ENCODE results near the gene PPT1. TPM values are rescaled to one million over a fixed set of nuclear protein-coding genes. Genes with fewer than 3 reads are reported as not detected.
A peak's percentile ranks its signal among the peaks of the same experiment; 100 is the strongest.

PPT1 gene
- total and polyA plus RNA-seq, 2 of the 13 experiments (the other 11 are each of a cell fraction or from before 2014, with no cell fraction given), result 129 TPM

DNA sequence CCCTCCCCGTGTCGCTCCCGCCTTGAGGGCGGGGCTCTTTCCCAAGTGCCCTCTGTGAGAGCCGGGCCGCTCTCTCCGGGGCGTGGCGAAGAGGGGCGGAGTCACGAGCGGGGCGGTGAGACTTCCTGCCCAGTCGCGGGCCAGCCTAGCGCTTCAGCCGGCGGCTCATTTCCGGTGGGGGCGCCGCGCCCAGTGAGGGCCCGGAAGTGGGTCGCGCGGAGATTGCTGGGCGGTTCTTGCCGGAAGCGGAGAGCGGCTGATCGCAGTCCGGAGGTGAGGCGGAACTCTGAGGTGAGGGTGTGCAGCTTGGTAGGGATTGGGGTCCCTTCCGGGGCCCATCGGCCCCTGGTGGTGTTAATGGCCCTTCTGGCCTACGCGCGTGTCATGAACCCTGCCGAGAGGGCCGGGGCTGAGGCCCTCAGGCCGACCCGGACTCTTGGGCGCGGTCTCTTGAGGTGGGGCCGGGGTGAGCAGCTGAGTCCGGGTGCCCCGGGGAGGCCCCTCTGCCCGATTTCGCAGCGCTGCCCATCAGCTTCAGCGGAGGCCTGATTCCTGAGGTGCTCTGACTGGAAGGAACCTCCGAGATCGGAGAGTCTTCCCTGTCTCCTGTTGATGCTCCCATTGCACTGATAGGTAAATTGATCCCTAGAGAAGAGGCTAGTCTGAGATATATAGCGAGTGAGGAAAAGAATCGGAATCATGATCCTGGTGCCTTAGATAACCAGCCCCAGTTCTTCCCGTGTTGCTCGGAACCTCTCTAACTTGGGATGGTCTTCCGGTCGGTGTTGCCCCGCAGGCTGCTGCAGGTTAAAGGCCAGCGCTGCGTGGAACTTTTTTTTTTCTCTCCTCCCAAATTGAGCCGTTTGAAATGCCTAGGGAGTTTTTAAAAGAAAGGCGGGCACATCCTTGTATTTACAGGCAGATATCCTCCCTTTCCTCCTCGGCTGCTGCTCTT, 56.3 kb downstream of the PPT1 start, which contains the start of gene CAP1 (continued):
- TF ChIP-seq, protein P1, sequence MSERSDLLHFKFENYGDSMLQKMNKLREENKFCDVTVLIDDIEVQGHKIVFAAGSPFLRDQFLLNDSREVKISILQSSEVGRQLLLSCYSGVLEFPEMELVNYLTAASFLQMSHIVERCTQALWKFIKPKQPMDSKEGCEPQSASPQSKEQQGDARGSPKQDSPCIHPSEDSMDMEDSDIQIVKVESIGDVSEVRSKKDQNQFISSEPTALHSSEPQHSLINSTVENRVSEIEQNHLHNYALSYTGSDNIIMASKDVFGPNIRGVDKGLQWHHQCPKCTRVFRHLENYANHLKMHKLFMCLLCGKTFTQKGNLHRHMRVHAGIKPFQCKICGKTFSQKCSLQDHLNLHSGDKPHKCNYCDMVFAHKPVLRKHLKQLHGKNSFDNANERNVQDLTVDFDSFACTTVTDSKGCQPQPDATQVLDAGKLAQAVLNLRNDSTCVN (CRISPR knock-in tag; IDR thresholded peaks at IDR 0.05; ENCODE audit: borderline replicate concordance), result no peak
- TF ChIP-seq ZNF136 (CRISPR knock-in tag; IDR thresholded peaks at IDR 0.05; ENCODE audit: low read depth) (no peak), GATAD1 (CRISPR knock-in tag; IDR thresholded peaks at IDR 0.05) (peak; percentile 88), TGIF2 (CRISPR knock-in tag; IDR thresholded peaks at IDR 0.05) (no peak), NONO (IDR thresholded peaks at IDR 0.05) (no peak), NONO (CRISPR knock-in tag; conservative IDR thresholded peaks at IDR 0.05) (peak; percentile 35; the same call in 1 of the 2 replicates), ZNF704 (CRISPR knock-in tag; IDR thresholded peaks at IDR 0.05; ENCODE audit: borderline replicate concordance) (no peak), IKZF5 (CRISPR knock-in tag; IDR thresholded peaks at IDR 0.05) (peak; percentile 18; the same call in 1 of the 2 replicates), NFATC3 (CRISPR knock-in tag; IDR thresholded peaks at IDR 0.05) (no peak), FOXK2 (IDR thresholded peaks at IDR 0.05) (no peak), ZMYM3 (CRISPR knock-in tag; IDR thresholded peaks at IDR 0.05) (peak; percentile 87), SNRNP70 (IDR thresholded peaks at IDR 0.05; ENCODE audit: low read depth, low read length) (no peak), ZNF224 (CRISPR knock-in tag; IDR thresholded peaks at IDR 0.05) (no peak), BORCS8-MEF2B (CRISPR knock-in tag; IDR thresholded peaks at IDR 0.05) (no peak), ZNF230 (CRISPR knock-in tag; IDR thresholded peaks at IDR 0.05) (no peak)
- TF ChIP-seq, protein P2, sequence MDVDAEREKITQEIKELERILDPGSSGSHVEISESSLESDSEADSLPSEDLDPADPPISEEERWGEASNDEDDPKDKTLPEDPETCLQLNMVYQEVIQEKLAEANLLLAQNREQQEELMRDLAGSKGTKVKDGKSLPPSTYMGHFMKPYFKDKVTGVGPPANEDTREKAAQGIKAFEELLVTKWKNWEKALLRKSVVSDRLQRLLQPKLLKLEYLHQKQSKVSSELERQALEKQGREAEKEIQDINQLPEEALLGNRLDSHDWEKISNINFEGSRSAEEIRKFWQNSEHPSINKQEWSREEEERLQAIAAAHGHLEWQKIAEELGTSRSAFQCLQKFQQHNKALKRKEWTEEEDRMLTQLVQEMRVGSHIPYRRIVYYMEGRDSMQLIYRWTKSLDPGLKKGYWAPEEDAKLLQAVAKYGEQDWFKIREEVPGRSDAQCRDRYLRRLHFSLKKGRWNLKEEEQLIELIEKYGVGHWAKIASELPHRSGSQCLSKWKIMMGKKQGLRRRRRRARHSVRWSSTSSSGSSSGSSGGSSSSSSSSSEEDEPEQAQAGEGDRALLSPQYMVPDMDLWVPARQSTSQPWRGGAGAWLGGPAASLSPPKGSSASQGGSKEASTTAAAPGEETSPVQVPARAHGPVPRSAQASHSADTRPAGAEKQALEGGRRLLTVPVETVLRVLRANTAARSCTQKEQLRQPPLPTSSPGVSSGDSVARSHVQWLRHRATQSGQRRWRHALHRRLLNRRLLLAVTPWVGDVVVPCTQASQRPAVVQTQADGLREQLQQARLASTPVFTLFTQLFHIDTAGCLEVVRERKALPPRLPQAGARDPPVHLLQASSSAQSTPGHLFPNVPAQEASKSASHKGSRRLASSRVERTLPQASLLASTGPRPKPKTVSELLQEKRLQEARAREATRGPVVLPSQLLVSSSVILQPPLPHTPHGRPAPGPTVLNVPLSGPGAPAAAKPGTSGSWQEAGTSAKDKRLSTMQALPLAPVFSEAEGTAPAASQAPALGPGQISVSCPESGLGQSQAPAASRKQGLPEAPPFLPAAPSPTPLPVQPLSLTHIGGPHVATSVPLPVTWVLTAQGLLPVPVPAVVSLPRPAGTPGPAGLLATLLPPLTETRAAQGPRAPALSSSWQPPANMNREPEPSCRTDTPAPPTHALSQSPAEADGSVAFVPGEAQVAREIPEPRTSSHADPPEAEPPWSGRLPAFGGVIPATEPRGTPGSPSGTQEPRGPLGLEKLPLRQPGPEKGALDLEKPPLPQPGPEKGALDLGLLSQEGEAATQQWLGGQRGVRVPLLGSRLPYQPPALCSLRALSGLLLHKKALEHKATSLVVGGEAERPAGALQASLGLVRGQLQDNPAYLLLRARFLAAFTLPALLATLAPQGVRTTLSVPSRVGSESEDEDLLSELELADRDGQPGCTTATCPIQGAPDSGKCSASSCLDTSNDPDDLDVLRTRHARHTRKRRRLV (CRISPR knock-in tag; IDR thresholded peaks at IDR 0.05), result peak; percentile 49; the same call in 1 of the 2 replicates
- TF ChIP-seq, protein P3, sequence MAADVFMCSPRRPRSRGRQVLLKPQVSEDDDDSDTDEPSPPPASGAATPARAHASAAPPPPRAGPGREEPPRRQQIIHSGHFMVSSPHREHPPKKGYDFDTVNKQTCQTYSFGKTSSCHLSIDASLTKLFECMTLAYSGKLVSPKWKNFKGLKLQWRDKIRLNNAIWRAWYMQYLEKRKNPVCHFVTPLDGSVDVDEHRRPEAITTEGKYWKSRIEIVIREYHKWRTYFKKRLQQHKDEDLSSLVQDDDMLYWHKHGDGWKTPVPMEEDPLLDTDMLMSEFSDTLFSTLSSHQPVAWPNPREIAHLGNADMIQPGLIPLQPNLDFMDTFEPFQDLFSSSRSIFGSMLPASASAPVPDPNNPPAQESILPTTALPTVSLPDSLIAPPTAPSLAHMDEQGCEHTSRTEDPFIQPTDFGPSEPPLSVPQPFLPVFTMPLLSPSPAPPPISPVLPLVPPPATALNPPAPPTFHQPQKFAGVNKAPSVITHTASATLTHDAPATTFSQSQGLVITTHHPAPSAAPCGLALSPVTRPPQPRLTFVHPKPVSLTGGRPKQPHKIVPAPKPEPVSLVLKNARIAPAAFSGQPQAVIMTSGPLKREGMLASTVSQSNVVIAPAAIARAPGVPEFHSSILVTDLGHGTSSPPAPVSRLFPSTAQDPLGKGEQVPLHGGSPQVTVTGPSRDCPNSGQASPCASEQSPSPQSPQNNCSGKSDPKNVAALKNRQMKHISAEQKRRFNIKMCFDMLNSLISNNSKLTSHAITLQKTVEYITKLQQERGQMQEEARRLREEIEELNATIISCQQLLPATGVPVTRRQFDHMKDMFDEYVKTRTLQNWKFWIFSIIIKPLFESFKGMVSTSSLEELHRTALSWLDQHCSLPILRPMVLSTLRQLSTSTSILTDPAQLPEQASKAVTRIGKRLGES (CRISPR knock-in tag; IDR thresholded peaks at IDR 0.05; ENCODE audit: borderline replicate concordance), result no peak
